ENCODE measurements around the gene DMC1.
A peak's percentile ranks its signal among the peaks of the same experiment; 100 is the strongest.
"Not testable (repeated sequence)": the region's sequence is repeated elsewhere in the genome, so short reads cannot be mapped to it uniquely, and the experiment has no call there.

DMC1 gene

GRCh38 chr22:38602166-38602565, 32.2 kb upstream of the DMC1 start:
- H3K36me3 ChIP-seq (ENCODE audit: control insufficient read depth, insufficient read depth, low read length), result peaks cover under 1% of the 10 kb centered on the region
- H3K4me1 ChIP-seq (ENCODE audit: control insufficient read depth, insufficient read depth, low read length), result no peaks in the 10 kb centered on the region
- H3K9me3 ChIP-seq (ENCODE audit: control insufficient read depth, insufficient read depth, low read length), result no peaks in the 10 kb centered on the region
- no peak overlapping the region for H3K4me3 ChIP-seq (ENCODE audit: low read depth, low read length)
- H3K9ac ChIP-seq (ENCODE audit: low read depth, low read length), result no peak overlapping the region
- H3K27me3 ChIP-seq (ENCODE audit: control insufficient read depth, insufficient read depth, low read length), result no peaks in the 10 kb centered on the region

DNA sequence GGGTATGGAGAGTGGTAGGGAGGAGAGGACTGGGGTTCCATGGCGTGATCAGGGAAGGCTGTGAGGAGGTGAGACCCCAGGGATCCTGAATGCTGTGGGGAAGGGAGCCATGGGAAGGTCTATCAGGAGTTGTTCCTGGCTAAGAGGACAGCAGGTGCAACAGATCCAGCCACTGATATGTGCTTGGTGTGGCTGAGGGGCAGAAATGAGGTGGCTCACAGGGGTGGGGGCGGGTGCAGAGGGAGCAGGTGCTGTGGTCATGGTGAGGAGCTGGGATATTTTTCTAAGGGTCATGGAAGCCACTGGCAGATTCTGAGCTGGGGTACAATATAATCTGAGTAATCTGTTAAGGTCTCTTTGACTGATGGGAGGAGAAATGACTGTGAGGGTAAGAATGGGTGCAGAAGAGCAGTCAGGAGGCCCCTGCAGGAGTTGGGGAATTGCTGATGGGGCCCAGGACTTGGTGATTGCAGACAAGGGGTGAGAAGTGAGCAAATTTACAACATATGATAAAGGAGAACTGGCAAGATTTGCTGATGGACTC, 31.3 kb upstream of the DMC1 start:
- H3K4me3 ChIP-seq (ENCODE audit: low read depth, low read length), result no peak overlapping the region
- no peak overlapping the region for H3K9ac ChIP-seq (ENCODE audit: low read depth, low read length)
- no peaks in the 10 kb centered on the region for H3K9me3 ChIP-seq (ENCODE audit: control insufficient read depth, insufficient read depth, low read length)
- H3K27me3 ChIP-seq (ENCODE audit: control insufficient read depth, insufficient read depth, low read length), result no peaks in the 10 kb centered on the region
- H3K36me3 ChIP-seq (ENCODE audit: control insufficient read depth, insufficient read depth, low read length), result peaks cover 3% of the 10 kb centered on the region
- no peaks in the 10 kb centered on the region for H3K4me1 ChIP-seq (ENCODE audit: control insufficient read depth, insufficient read depth, low read length)

GRCh38 chr22:38599466-38599865, 29.5 kb upstream of the DMC1 start:
- Histone ChIP-seq H3K9me3 (ENCODE audit: control insufficient read depth, insufficient read depth, low read length) (no peaks in the 10 kb centered on the region), H3K4me3 (ENCODE audit: low read depth, low read length) (no peak overlapping the region), H3K9ac (ENCODE audit: low read depth, low read length) (no peak overlapping the region), H3K4me1 (ENCODE audit: control insufficient read depth, insufficient read depth, low read length) (no peaks in the 10 kb centered on the region), H3K36me3 (ENCODE audit: control insufficient read depth, insufficient read depth, low read length) (peaks cover 3% of the 10 kb centered on the region), H3K27me3 (ENCODE audit: control insufficient read depth, insufficient read depth, low read length) (no peaks in the 10 kb centered on the region)

- H3K36me3 ChIP-seq (ENCODE audit: control insufficient read depth, insufficient read depth, low read length); H3K4me3 ChIP-seq (ENCODE audit: low read depth, low read length); H3K9me3 ChIP-seq (ENCODE audit: control insufficient read depth, insufficient read depth, low read length); H3K4me1 ChIP-seq (ENCODE audit: control insufficient read depth, insufficient read depth, low read length); H3K9ac ChIP-seq (ENCODE audit: low read depth, low read length); H3K27me3 ChIP-seq (ENCODE audit: control insufficient read depth, insufficient read depth, low read length): not testable (repeated sequence)
Measured at GRCh38 chr22:38582923-38583322, 12.9 kb upstream of the DMC1 start.

- Histone ChIP-seq H3K9ac (ENCODE audit: low read depth, low read length) (no peak overlapping the region), H3K27me3 (ENCODE audit: control insufficient read depth, insufficient read depth, low read length) (no peaks in the 10 kb centered on the region)
Measured at GRCh38 chr22:38578505-38578904, 8.5 kb upstream of the DMC1 start.

DNA sequence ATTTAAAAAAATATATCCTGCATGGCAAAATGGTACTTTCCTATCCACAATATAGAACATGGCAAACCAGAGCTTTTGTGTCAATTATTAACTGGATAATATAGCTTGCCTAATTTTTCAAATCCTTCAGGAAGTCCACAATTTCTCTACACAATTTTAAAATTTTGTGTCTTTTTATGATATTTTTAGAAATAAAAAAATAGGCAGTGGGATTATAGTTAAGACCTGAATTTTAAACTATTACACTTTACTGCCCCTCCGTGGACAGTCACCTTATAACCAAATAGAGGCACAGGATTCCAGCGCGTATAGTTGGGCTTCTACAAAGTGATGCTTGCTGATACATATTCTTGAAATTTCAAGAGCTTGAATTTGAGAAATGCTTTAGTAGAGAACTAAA, 2.1 kb upstream of the DMC1 start:
- Histone ChIP-seq H3K9ac (ENCODE audit: low read depth, low read length) (no peak overlapping the region), H3K4me3 (ENCODE audit: low read depth, low read length) (no peak overlapping the region), H3K36me3 (ENCODE audit: control insufficient read depth, insufficient read depth, low read length) (no peaks in the 10 kb centered on the region), H3K4me1 (ENCODE audit: control insufficient read depth, insufficient read depth, low read length) (peaks cover 7% of the 10 kb centered on the region), H3K9me3 (ENCODE audit: control insufficient read depth, insufficient read depth, low read length) (no peaks in the 10 kb centered on the region), H3K27me3 (ENCODE audit: control insufficient read depth, insufficient read depth, low read length) (no peaks in the 10 kb centered on the region)

More at GRCh38 chr22:38578505-38578904, 8.5 kb upstream of the DMC1 start:
- H3K4me1 ChIP-seq (ENCODE audit: control insufficient read depth, insufficient read depth, low read length), result no peaks in the 10 kb centered on the region
- no peak overlapping the region for H3K4me3 ChIP-seq (ENCODE audit: low read depth, low read length)
- no peaks in the 10 kb centered on the region for H3K9me3 ChIP-seq (ENCODE audit: control insufficient read depth, insufficient read depth, low read length)
- no peaks in the 10 kb centered on the region for H3K36me3 ChIP-seq (ENCODE audit: control insufficient read depth, insufficient read depth, low read length)

DNA sequence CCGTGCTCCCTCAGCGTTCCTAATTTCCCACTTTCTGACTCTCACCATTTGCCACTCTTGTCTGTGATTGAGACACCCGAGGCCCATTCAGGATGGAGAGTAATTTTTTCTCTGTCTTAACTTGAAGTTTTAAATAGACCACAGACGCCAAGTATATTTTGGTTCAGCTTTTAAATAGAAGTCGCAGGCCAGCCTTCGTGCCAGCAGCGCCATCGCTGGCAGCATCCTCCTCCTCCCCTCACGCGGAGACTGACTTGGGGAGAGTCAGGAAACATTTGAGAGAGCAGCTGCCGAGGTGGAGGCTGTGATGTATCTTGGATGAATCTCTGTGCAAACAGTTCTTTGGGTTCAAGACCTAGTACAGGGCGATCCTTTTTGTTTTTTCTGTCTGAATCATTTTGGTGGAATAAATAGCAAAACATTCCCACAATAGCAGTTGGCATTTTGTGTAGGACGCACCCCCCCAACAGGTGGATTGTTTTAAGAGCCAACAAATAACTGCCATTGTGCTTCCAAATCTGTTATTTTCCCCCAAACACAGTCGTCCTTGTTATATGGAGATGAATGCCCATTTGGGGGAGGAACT, 889 bp upstream of the DMC1 start:
- peaks cover 7% of the 10 kb centered on the region for H3K4me1 ChIP-seq (ENCODE audit: control insufficient read depth, insufficient read depth, low read length)
- peak overlapping the region; percentile 72 for H3K4me3 ChIP-seq (ENCODE audit: low read depth, low read length)
- H3K27me3 ChIP-seq (ENCODE audit: control insufficient read depth, insufficient read depth, low read length), result no peaks in the 10 kb centered on the region
- no peaks in the 10 kb centered on the region for H3K36me3 ChIP-seq (ENCODE audit: control insufficient read depth, insufficient read depth, low read length)
- no peaks in the 10 kb centered on the region for H3K9me3 ChIP-seq (ENCODE audit: control insufficient read depth, insufficient read depth, low read length)
- H3K9ac ChIP-seq (ENCODE audit: low read depth, low read length), result no peak overlapping the region

DNA sequence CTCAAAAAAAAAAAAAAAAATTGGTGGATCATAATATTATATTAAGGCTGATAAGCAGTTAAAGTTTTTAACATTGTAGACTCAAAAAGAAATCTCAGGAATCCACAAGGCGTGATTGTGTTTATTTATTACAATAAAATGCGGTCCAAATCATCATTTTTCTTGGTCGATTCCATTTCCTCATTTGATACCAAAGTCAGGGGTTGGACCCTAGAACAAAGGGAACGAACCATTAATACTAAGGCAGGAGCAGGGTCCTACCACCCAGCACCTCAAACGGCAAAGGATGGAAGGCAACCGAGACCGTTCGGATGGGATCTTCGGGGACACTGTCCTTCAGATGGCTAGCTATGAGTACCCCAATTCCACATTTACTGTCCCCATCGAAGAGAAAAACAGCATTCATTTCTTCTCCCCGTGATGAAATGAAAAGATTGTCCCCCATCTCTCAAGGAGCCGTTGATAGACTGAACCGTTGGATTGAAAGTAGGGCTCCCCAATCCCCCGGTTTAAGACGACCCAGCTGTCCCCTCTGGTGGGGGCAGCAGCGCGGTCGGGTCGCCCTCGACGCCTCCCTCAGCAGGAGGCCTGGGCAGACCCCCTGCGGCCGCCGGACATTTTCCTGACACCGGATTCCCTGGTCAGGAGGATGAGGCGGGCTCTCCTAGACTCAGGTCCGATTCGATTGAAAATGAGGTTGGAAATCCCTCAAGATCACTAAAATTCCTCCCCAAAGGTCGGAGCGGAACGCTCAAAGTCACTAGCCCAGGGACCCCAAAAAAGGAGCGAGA, 607 bp downstream of the DMC1 start:
- Histone ChIP-seq H3K27me3 (ENCODE audit: control insufficient read depth, insufficient read depth, low read length) (no peaks in the 10 kb centered on the region), H3K4me1 (ENCODE audit: control insufficient read depth, insufficient read depth, low read length) (peaks cover 7% of the 10 kb centered on the region), H3K9ac (ENCODE audit: low read depth, low read length) (peak overlapping the region; percentile 81), H3K36me3 (ENCODE audit: control insufficient read depth, insufficient read depth, low read length) (no peaks in the 10 kb centered on the region), H3K9me3 (ENCODE audit: control insufficient read depth, insufficient read depth, low read length) (no peaks in the 10 kb centered on the region), H3K4me3 (ENCODE audit: low read depth, low read length) (peak overlapping the region; percentile 89)

GRCh38 chr22:38567531-38568285, 2.3 kb downstream of the DMC1 start:
- Histone ChIP-seq H3K27me3 (ENCODE audit: control insufficient read depth, insufficient read depth, low read length) (no peaks in the 10 kb centered on the region), H3K36me3 (ENCODE audit: control insufficient read depth, insufficient read depth, low read length) (no peaks in the 10 kb centered on the region)

DNA sequence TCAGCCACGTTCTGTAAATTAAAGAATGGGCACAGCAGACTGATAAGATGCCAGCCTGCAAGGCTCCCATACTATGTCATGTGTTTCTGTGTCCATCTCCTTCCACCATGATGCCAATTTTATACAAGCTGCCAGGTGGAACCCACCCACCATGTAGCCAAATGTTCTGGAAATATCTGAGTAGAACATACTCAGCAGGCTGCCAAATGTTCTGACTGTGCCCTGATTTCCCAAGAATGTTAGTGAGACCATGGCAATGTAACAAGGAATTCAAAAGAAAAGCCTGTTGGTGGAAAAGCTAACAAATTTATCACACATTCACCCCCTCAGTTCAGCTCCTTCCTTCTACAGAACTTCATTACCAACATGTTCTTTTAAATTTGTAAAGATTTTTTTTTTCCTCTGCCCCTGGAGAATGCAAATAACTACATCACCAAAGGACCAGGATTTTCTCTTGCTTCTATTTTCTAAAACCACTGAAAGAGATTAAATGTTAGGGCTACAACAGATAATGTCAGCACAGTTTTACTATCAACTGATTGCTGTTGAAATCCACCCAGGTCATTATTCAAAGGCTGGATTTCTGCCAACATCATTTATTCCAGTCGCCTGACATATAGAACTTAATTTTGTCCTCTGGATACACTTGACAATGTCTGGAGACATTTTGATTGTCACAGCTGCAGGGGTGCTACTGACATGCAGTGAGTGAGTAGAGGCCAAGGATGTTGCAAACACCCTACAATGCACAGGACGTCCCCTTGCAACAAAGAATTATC, 3.1 kb downstream of the DMC1 start:
- H3K9me3 ChIP-seq (ENCODE audit: control insufficient read depth, insufficient read depth, low read length), result no peaks in the 10 kb centered on the region
- no peak overlapping the region for H3K4me3 ChIP-seq (ENCODE audit: low read depth, low read length)
- no peaks in the 10 kb centered on the region for H3K27me3 ChIP-seq (ENCODE audit: control insufficient read depth, insufficient read depth, low read length)
- peaks cover 7% of the 10 kb centered on the region for H3K4me1 ChIP-seq (ENCODE audit: control insufficient read depth, insufficient read depth, low read length)
- H3K36me3 ChIP-seq (ENCODE audit: control insufficient read depth, insufficient read depth, low read length), result no peaks in the 10 kb centered on the region
- H3K9ac ChIP-seq (ENCODE audit: low read depth, low read length), result no peak overlapping the region

More at GRCh38 chr22:38567531-38568285, 2.3 kb downstream of the DMC1 start:
- peaks cover 7% of the 10 kb centered on the region for H3K4me1 ChIP-seq (ENCODE audit: control insufficient read depth, insufficient read depth, low read length)
- no peak overlapping the region for H3K9ac ChIP-seq (ENCODE audit: low read depth, low read length)
- no peak overlapping the region for H3K4me3 ChIP-seq (ENCODE audit: low read depth, low read length)
- no peaks in the 10 kb centered on the region for H3K9me3 ChIP-seq (ENCODE audit: control insufficient read depth, insufficient read depth, low read length)

DNA sequence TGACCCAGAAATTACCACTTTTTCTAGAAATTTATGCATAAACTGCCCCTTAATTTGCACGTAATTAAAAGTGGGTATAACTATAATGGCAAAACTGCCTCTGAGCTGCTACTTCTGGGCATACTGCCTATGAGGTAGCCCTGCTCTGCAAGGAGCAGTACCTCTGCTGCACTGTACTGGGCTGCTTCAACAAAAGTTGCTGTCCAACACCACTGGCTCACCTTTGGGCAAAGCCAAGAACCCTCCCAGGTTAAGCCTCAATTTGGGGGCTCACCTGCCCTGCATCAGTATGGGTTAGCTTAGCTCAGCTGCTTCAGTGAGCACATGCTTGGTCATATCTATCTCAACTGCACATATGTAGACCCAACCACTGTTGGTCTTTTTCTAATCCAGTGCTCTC, 4.5 kb downstream of the DMC1 start:
- Histone ChIP-seq H3K27me3 (ENCODE audit: control insufficient read depth, insufficient read depth, low read length) (no peaks in the 10 kb centered on the region), H3K9me3 (ENCODE audit: control insufficient read depth, insufficient read depth, low read length) (no peaks in the 10 kb centered on the region), H3K4me3 (ENCODE audit: low read depth, low read length) (no peak overlapping the region)

More for the DNA sequence above, 4.5 kb downstream of the DMC1 start:
- Histone ChIP-seq H3K9ac (ENCODE audit: low read depth, low read length) (no peak overlapping the region), H3K4me1 (ENCODE audit: control insufficient read depth, insufficient read depth, low read length) (no peaks in the 10 kb centered on the region), H3K36me3 (ENCODE audit: control insufficient read depth, insufficient read depth, low read length) (no peaks in the 10 kb centered on the region)

Measured in iPS-15b (cell line).